Spleen (tissue), 7 donors: ENCODE measurements around the gene IL34.

Source experiments
- POLR2AphosphoS5 ChIP-seq, 3 donors: sonication (generic); formaldehyde crosslinking; IDR thresholded peaks; one replicate each; pipeline ENCODE4 v1.5.1; 2017; ENCODE audit warnings: antibody characterized with exemption in 3 of 3
- TF ChIP-seq, protein P1 (sequence below), 11 experiments: fragments of 200-600 bp in 7 of 11; fragments of 450-650 bp in 4 of 11; sonication (generic) in 4 of 11; IDR thresholded peaks in 8 of 11; conservative IDR thresholded peaks in 3 of 11; 1 replicate in 7 of 11; 2 replicates in 4 of 11; pipeline versions ENCODE4 v1.4.0 to v1.8.0; 2016 to 2021; ENCODE audit warnings: antibody characterized with exemption in 11 of 11, inconsistent platforms in 4 of 11, mild to moderate bottlenecking in 1 of 11
- donor health status: DM: no; HTN: no; CAD: no; lungs with moderate emphysema.
- donor health status: DM: no; HTN: no; CAD: no.
- donor health status: DM: no; HTN: no; CAD: no.

DNA sequence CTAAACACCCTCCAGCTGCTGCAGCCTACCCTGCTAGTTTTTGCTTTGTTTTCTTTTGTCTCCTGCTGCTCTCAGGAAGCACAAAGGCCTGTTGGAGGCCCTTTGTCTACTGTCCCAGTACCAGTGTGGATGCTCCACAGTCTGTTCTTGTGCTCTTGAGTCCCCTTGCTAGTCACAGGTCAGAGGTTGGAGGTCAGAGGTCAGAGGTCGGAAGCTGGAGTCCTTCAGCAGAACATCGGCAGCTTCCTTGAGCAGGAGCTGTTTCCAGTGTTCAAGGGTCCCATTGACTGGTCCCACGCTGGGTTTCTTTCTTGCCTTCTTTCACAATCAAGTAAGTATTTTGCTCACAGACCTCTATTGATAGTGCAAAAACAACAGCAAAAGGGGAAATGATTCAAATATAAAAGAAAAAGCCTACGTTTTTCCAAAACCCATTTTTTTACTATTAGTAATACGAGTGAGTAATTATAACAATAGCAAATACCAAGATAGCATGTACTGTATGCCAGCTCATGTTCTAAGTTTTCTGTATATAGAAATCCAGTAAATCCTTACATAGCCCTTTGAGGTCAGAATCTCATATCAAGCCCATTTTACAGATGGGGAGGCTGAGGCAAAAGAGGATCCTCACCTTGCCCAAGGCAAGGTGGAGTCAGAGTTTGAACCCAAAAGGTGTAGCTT is 10.9 kb upstream of the IL34 start:
- TF ChIP-seq, protein P1, sequence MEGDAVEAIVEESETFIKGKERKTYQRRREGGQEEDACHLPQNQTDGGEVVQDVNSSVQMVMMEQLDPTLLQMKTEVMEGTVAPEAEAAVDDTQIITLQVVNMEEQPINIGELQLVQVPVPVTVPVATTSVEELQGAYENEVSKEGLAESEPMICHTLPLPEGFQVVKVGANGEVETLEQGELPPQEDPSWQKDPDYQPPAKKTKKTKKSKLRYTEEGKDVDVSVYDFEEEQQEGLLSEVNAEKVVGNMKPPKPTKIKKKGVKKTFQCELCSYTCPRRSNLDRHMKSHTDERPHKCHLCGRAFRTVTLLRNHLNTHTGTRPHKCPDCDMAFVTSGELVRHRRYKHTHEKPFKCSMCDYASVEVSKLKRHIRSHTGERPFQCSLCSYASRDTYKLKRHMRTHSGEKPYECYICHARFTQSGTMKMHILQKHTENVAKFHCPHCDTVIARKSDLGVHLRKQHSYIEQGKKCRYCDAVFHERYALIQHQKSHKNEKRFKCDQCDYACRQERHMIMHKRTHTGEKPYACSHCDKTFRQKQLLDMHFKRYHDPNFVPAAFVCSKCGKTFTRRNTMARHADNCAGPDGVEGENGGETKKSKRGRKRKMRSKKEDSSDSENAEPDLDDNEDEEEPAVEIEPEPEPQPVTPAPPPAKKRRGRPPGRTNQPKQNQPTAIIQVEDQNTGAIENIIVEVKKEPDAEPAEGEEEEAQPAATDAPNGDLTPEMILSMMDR (IDR thresholded peaks at IDR 0.05 in 8 of 11, conservative IDR thresholded peaks at IDR 0.05 in 3 of 11) = no peak
- TF ChIP-seq POLR2AphosphoS5 (IDR thresholded peaks at IDR 0.05) = no peak
